BE2C (cell line): ENCODE results near the gene CROCC2.

ENCODE experiments used
- DNase-seq: peaks from one replicate; pipeline ENCODE4 v3.0.0-alpha.2; 2020
- H3K27me3 ChIP-seq: fragments of 250-450 bp; sonication (Bioruptor Pico); 2 replicates; pipeline ENCODE4 v1.5.1; 2020; ENCODE audit warnings: mild to moderate bottlenecking
- H3K36me3 ChIP-seq: fragments of 250-450 bp; sonication (Bioruptor Pico); 2 replicates; pipeline ENCODE4 v1.5.1; 2020; ENCODE audit warnings: mild to moderate bottlenecking
- H3K4me1 ChIP-seq: fragments of 250-450 bp; sonication (Bioruptor Pico); 2 replicates; pipeline ENCODE4 v1.5.1; 2020
- H3K4me3 ChIP-seq: 2 replicates; pipeline ENCODE4 v1.5.1; 2011; ENCODE audit warnings: low read depth, low read length
- H3K9me3 ChIP-seq: fragments of 250-450 bp; sonication (Bioruptor Pico); 2 replicates; pipeline ENCODE4 v1.5.1; 2020
- CTCF ChIP-seq: IDR thresholded peaks from 2 replicates; pipeline ENCODE4 v1.5.1; 2012; ENCODE audit warnings: mild to moderate bottlenecking, low read depth, low read length

The CROCC2 gene

GRCh38 chr2:240916571-240917008, 10.5 kb downstream of the CROCC2 start:
- H3K4me1 ChIP-seq, result peaks cover 7% of the 10 kb centered on the region
- H3K27me3 ChIP-seq, result no peaks in the 10 kb centered on the region
- H3K4me3 ChIP-seq, result peak overlapping the region; percentile 28
- peak; percentile 72 for DNase-seq
- H3K36me3 ChIP-seq, result no peaks in the 10 kb centered on the region
- H3K9me3 ChIP-seq, result no peaks in the 10 kb centered on the region
- TF ChIP-seq CTCF, result no peak

DNA sequence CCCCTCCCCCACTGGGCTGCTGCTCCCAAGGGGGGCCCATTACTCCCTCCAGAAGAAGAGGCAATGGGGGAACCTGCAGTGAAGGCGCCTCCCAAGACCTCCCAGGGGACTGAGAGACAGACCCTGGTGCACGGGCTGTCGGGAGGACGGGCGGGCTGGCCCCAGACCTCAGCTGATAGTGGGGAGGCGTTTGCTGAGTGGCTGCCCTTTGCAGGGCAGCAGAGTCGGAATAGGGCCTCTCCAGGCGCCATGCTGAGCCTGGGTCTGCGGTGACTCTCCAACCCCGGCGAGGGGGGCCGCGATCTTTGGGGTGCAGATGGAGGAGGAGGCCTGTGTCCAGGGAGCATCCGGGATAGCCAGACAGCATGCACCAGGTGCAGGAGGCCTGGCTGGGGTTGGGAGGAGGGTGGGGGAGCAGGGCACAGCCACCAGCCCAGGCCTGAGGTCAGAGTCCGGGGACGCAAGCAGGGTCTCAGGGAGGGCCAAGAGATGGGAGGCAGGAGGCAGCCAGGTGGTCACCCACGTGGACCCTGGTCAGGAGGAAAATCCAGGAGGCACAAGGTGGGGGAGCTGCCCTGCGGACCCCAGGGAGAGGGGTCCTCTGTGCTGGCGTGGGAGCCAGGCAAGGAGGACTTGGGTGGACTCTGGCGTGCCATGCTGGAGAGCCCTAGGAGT, 11.0 kb downstream of the CROCC2 start:
- no peaks in the 10 kb centered on the region for H3K36me3 ChIP-seq
- peak overlapping the region; percentile 28 for H3K4me3 ChIP-seq
- no peaks in the 10 kb centered on the region for H3K27me3 ChIP-seq
- H3K9me3 ChIP-seq, result no peaks in the 10 kb centered on the region
- peaks cover 7% of the 10 kb centered on the region for H3K4me1 ChIP-seq
- TF ChIP-seq CTCF, result no peak
- DNase-seq, result peak; percentile 49

DNA sequence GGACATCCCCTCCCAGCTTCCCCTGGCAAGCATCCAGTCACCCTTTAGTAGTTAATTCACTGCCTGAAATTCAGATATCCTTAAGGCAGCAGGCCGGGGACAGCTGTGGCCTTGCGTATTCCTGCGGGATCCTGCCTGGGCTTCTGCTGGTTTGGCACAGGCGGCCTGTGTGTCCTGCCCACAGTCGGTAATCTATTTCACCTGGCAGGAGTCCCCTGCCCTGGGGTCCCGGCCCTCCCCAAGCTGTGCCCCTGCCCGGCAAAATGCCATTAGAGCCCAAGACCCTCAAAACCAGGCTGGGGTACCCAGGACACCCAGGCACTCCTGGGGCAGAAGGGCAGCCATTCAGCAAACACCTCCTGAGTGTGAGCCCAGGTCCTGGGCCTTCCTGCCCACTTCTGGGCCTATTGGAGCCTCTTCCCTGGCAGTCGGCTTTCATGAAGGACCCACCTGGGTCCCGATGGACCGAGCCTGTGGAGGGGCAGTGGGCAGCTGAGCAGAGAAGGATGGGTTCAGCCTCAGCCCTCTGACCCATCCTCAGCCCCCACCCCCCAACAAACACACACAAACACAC, 11.6 kb downstream of the CROCC2 start:
- Histone ChIP-seq H3K27me3 (no peaks in the 10 kb centered on the region), H3K4me1 (peaks cover 7% of the 10 kb centered on the region), H3K4me3 (no peak overlapping the region), H3K9me3 (no peaks in the 10 kb centered on the region), H3K36me3 (no peaks in the 10 kb centered on the region)
- peak; percentile 43 for DNase-seq
- no peak for TF ChIP-seq CTCF

- peak; percentile 5 for DNase-seq
- Histone ChIP-seq H3K4me3 (no peak overlapping the region), H3K27me3 (no peaks in the 10 kb centered on the region), H3K4me1 (peaks cover 7% of the 10 kb centered on the region), H3K9me3 (no peaks in the 10 kb centered on the region), H3K36me3 (no peaks in the 10 kb centered on the region)
- no peak for TF ChIP-seq CTCF
These were observed 12.3 kb downstream of the CROCC2 start for GRCh38 chr2:240918258-240919091.

GRCh38 chr2:240919161-240919781, 13.1 kb downstream of the CROCC2 start:
- DNase-seq, result peak; percentile 11
- peaks cover 7% of the 10 kb centered on the region for H3K4me1 ChIP-seq
- TF ChIP-seq CTCF, result no peak
- no peak overlapping the region for H3K4me3 ChIP-seq
- no peaks in the 10 kb centered on the region for H3K9me3 ChIP-seq
- no peaks in the 10 kb centered on the region for H3K27me3 ChIP-seq
- H3K36me3 ChIP-seq, result no peaks in the 10 kb centered on the region
